ENCODE results near the gene UNKL.

UNKL gene

DNA sequence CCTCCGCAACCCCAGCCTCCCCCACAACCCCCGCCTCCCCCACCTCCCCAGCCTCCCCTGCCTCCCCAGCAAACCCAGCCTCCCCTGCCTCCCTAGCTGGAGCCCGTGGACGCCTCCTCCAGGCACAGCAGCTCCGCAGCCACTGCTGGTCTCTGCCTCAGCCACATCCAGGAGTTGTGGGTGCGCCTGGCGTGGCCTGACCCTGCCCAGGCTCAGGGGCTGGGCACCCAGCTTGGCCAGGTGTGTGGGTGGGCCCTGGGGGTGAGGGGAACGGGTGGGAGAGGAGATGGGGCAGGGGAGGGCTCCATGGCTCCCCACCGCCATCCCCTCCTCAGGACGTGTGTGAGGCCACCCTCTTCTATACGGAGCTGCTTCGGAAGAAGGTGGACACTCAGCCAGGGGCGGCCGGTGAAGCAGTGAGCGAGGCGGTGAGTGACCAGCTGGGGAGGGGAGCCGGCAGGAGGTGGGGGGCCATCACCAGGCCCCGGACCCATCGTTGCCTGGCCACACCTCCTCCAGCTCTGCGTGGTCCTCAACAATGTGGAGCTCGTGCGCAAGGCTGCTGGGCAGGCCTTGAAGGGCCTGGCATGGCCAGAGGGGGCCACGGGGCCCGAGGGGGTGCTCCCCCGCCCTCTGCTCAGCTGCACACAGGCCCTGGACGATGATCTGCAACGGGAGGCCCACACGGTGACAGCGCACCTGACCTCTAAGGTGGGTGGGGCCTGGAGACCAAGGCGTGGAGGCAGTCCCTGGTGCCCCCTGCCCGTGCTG, 68.7 kb downstream of the UNKL start:
- in situ Hi-C loops (cut with MboI; ENCODE audit: low pct_unique_long_range_greater_than_20kb, low sequenced_read_pairs), result no loop called here
- DNase-seq, result no peak

DNA sequence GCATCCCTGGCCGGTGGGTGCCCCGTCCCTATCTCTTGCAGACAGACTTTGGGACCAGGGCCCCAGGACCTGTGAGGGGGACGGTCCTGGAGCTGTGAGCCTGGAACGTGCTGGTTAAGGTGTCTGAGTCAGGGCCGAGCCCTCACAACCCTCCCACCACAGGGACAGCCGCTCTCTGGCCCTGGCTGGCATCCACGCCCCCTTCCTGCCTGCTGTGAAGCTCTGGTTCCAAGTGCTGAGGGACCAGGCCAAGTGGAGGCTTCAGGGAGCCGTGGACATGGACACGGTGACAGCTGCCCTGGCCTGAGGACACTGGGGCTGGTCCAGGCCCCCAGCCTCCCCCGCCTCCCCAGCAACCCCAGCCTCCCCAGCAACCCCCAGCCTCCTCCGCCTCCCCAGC, 69.4 kb downstream of the UNKL start:
- in situ Hi-C loops (cut with MboI; ENCODE audit: low pct_unique_long_range_greater_than_20kb, low sequenced_read_pairs), result no loop called here
- no peak for DNase-seq

DNA sequence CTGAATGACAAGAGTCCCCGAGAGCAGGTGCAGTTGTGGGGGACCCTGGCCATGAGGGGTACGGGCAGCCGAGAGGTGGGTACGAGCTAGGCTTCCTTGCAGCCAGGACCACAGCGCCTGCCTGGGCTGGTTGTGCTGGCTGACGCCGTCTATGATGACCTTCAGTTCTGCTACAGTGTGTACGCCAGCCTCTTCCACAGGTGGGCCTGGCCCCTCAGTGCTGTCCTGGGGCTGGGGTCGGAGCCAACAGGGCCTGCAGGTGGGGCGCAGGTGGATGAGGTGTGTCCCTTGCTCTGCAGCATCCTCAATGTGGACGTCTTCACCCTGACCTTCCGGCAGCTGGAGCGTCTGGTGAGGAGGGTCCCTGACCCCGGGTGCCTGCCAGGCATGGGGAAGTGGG, 70.0 kb downstream of the UNKL start:
- DNase-seq, result no peak
- in situ Hi-C loops (cut with MboI; ENCODE audit: low pct_unique_long_range_greater_than_20kb, low sequenced_read_pairs), result no loop called here

DNA sequence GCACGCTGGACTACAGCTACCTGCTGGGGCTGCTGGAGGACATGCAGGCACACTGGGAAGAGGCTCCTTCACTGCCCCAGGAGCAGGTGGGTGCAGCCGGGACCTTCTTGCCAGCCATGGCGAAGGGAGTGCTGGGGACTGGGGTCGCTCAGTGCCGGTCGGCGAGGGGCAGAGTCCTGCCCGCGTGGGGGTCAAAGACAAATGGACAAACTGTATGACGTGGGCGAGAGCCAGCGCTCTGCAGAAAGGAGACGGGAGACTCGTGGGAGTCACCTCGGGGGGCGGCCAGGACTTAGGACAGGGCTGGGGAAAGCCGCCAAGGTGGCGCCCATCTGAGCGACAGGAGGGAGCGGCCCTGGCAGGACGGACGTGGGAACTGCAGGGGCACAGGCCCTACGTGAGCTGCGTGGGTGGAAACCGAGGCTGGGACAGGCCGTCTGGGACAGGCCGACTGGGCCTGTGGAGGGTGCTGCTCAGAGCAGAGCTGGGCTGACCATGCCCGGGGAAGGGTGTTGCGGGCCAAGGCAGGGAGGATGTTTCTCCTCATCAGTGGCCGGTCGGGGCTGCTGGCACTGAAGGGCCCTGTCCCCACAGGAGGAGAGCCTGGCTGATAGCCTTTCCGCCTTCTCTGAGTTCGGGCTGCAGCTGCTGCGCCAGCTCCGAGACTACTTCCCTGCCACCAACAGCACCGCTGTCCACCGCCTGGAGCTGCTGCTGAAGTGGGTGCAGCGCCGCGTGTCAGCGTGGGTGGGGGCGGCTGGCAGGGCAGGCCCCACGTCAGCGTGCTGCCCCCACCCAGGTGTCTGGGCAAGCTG, 70.9 kb downstream of the UNKL start:
- no peak for DNase-seq
- in situ Hi-C loops (cut with MboI; ENCODE audit: low pct_unique_long_range_greater_than_20kb, low sequenced_read_pairs), result no loop called here

DNA sequence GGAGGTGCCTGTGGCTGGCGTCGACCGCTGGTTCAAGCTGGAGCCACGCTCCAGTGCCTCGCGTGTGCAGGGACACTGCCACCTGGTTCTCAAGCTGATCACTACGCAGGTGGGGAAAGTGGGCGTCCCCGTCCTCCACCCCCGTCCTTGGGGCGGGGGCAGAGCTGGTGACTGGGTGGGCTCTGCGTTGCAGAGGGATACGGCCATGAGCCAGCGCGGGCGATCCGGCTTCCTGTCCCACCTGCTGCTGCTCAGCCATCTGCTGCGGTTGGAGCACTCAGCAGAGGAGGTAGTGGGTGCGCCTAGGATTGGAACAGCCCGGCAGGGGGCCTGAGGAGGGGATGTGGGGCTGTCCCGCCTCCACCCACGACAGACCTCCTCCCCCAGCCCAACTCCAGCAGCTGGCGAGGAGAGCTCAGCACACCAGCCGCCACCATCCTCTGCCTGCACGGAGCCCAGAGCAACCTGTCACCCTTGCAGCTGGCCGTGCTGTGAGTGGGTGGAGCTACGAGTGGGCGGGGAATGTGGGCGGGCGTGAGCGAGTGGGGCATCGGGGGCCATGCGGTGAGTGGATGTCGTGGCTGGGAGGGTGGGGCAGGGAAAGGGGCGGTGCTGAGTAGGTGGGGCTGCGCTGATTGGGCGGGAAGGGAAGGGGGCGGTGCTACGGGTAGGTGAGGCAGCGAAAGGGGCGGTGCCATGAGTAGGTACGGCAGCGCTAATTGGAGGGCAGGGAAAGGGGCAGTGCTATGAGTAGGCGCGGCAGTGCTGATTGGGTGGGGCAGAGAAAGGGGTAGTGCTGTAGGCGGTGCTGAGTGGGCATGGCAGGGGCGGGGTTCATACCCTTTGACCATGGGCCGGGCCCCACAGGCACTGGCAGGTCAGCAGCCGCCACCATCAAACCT, 71.7 kb downstream of the UNKL start:
- peak; percentile 97 for DNase-seq
- in situ Hi-C loops (cut with MboI; ENCODE audit: low pct_unique_long_range_greater_than_20kb, low sequenced_read_pairs), result no loop called here

DNA sequence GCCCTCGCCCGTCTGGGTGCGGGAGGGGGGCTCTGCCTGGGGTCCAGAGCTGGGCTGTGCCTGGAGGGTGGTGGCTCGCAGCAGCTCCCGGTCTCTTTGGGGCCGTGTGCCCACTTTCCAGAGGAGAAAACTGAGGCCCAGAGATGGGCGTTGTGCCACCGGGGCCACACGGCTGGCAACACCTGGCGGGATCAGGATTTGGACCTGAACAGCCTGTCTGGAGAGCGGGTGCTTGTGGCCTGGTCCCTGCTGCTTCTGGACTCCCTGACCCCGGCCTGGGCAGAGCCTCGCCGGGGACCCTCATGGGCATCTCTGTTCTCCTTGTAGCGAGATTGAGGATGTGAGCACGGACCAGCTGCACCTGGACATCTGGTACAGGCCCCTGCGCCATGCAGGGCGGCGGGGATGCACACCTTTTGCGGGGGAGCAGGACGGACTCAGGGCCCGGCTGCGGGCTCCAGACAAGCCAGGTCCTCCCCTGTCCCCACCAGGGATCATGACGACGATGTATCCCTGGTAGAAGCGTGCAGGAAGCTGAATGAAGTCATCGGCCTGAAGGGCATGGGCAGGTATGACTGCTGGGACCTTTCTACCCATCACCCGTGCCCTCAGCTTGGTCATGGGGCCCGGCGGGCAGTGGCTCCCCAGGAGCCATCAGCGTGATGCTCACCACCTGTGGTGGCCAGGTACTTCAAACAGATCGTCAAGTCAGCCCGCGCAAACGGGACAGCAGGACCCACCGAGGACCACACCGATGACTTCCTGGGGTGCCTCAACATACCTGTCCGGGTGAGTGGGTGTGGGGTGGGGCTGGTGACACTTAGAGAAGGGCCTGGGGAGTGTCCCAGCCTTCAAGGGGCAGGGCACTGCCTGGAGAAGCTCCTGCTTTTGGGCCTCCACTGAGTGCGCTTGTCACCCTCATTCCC, 72.7 kb downstream of the UNKL start:
- in situ Hi-C loops (cut with MboI; ENCODE audit: low pct_unique_long_range_greater_than_20kb, low sequenced_read_pairs), result no loop called here
- DNase-seq, result no peak

DNA sequence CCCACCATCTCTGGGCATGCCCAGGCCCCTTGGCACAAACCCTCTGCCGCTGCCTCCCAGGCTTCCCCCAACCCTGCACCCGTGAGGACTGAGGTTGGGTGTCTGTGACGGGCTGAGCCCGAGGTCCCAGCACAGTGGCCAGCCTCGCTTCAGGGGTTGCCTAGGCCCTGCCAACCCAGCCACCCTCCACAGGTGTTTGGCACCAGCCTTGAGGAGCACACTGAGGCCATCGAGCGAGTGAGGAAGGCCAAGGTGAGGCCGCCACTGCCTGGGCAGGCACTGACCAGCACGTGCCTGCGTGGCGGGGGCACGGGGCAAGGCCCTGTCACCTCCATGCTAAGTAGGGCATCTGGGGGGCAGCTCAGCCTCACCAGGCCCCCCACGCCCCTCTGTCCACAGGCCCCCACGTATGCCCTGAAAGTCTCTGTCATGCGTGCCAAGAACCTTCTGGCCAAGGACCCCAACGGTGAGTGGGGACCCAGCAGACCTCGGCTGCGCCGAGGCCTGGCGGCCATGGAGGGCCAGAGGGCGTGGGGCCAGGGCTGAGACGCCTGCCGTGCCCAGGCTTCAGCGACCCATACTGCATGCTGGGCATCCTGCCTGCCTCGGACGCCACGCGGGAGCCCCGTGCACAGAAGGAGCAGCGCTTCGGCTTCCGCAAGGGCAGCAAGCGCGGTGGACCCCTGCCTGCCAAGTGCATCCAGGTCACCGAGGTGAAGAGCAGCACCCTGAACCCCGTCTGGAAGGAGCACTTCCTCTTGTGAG, 73.6 kb downstream of the UNKL start:
- in situ Hi-C loops (cut with MboI; ENCODE audit: low pct_unique_long_range_greater_than_20kb, low sequenced_read_pairs), result no loop called here
- no peak for DNase-seq

DNA sequence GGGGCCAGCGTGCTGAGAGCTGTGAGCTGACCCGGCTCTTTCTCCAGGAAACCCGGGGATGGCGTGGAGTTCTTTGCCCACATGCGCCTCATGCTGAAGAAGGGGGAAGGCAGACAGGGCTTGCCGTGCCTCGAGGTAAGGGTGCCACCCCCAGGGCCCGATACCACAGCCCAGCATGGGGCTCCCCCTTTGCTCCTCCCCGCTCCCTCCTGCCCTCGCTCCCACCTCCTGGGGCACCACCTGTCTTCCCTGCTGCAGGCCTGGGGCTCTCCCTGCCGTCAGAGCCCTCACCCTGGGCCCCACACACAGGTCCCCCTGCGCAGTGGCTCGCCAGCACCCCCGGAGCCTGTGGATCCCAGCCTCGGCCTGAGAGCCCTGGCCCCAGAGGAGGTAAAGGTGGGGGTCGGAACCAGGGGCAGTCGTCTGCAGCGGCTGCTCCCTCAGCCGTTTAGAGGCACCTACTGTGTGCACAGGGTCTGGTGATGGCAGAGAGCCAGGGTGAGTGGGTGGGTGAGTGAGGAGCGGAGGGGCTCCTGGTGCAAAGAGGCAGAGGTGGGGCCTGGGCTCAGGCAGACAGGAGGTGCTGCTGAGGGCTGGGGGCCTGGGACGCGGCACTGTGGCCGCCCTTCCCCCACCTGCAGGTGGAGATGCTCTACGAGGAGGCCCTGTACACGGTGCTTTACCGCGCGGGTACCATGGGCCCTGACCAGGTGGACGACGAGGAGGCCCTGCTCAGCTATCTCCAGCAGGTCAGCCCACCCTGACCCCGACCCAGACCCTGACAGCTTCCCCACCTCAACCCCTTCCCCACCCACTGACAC, 75.4 kb downstream of the UNKL start:
- DNase-seq, result no peak
- in situ Hi-C loops (cut with MboI; ENCODE audit: low pct_unique_long_range_greater_than_20kb, low sequenced_read_pairs), result no loop called here

DNA sequence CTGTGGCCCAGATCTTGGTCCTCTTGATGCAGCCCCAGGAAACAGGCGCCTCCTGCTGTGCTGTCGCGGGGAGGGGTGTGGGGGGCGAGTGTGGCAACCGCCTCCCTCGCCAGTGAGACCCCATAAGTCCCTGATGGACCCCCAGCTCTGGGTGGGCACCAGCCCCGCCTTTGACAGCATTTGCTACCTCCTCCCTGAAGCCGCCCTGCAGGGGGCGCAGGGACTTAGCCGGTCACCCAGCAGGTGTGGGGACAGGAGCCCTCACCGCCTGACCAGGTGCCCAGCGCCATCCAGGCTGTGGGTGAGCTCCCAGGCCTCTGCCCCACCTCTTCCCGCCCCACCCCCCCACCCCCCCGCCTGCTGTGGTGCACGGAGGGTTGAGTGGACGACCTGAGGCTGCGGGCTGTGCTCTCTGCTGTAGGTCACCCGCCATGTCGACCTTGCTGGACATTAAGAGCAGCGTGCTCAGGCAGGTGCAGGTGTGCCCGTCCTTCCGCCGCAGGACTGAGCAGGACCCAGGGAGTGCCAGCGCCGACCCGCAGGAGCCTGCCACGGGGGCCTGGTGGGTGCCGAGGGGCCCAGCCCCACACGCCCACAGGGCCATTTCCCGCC, 76.3 kb downstream of the UNKL start:
- in situ Hi-C loops (cut with MboI; ENCODE audit: low pct_unique_long_range_greater_than_20kb, low sequenced_read_pairs), result no loop called here
- no peak for DNase-seq

DNA sequence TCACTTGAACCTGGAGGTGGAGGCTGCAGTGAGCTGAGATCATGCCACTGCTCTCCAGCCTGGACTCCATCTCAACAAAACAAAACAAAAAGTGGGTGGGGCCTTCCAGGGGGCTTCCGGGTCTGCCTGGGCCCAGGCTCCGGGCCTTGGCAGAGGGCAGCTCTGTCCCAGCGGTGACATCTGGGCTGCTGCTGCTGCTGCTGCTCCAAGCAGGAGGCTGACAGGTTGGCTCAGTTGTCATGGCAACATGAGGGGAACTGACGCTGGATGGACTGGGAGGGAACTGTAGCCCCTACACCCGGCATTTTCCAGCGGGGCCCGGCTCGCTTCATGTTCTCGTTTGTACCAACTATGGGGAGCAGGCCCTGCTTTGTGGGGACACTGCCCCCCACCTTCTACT, 77.0 kb downstream of the UNKL start:
- in situ Hi-C loops (cut with MboI; ENCODE audit: low pct_unique_long_range_greater_than_20kb, low sequenced_read_pairs), result no loop called here
- no peak for DNase-seq

DNA sequence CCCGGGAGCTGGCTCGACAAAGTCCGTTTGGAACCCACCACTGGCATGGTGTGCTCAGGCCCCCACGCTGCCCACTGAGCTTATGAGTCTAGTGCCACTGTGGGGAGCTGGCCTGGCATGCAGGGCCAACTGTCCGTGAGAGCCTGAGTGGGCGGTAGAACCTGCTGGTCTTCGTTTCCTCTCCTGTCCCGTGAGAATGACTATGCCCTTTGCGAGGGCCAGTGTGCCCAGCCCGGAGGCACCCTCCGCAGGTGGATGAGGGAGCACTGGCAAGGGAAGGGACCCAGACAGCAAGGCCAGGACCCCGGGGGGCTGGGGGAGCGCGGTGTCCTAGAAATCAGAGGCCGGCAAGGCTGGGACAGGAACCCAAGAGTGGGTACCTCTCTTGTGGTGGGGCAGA, 77.9 kb downstream of the UNKL start:
- no peak for DNase-seq
- in situ Hi-C loops (cut with MboI; ENCODE audit: low pct_unique_long_range_greater_than_20kb, low sequenced_read_pairs), result no loop called here

DNA sequence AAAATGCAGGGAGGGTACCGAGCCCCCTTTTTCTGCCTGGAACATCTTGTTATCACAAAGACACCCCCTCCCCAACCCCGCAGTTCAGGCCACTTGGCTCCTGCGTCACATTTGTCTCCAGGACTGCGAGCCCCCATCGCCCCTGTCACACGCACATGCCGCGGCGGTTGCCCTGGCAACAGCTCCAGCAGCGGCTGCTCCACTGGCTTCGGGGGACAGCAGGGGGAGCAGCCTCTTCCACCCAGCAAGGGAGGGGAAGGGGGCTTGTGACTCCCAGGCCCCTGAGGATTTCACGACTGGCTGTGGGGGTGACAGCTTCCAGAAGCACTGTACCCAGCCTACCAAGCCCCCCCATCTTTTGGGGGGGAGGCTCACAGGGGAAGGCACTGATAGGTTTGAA, 78.5 kb downstream of the UNKL start:
- DNase-seq, result no peak
- in situ Hi-C loops (cut with MboI; ENCODE audit: low pct_unique_long_range_greater_than_20kb, low sequenced_read_pairs), result no loop called here

DNA sequence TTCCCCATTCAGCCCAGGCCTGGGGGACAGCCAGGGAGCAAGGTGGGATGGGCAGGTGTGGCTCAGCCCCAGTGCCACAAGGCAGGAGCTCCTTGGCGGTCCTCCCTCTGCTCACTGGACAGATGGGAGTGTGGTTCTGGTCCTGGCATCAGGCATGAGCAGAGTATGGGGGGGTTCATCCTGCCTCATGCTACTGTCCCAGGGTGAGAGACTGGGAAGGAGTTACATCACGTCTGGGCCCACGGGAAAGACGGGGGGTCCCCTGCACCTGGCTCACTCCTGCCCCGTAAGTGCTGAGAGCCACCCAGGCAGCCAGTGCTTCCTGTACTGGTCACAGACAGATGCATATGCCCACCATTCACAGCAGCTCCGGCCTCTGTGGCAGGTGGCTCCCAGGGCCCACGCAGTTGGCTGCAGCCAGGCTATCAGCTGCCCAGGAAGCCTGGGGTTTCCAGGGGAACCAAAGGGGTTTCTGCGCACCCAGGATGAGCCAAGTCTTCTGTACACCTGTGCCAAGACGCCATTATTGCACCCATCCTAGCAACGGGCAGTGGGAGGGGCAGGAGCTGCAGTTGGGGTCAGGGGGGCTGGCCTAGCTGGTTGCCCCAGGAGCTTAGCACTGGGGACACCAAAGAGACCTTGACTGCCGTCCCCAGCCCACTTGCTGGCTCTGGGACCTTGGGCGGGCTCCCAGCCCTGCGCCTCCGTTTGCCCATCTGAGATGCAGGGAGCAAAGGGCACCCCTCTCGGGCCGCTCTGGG, 79.1 kb downstream of the UNKL start:
- no peak for DNase-seq
- in situ Hi-C loops (cut with MboI; ENCODE audit: low pct_unique_long_range_greater_than_20kb, low sequenced_read_pairs), result no loop called here

DNA sequence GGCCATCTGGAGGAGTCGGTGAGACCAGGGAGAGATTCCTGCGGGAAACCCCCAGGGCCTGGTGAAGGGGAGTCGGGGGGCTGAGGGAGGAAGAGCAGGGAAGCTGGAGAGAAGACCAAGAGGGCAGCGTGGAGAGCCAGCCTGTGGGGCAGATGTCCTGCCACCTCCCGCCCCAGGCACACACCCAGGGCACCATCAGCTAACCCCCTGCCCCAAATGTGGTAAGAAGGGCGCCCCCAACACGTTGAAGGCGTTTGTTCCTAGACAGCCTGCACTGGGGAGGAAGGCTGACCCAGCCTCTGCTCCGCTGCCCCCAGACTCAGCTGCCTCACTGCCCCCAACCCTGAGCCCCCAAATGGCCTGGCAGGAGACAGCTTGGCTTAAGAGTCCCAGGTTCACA, 79.8 kb downstream of the UNKL start:
- no peak for DNase-seq
- in situ Hi-C loops (cut with MboI; ENCODE audit: low pct_unique_long_range_greater_than_20kb, low sequenced_read_pairs), result no loop called here

DNA sequence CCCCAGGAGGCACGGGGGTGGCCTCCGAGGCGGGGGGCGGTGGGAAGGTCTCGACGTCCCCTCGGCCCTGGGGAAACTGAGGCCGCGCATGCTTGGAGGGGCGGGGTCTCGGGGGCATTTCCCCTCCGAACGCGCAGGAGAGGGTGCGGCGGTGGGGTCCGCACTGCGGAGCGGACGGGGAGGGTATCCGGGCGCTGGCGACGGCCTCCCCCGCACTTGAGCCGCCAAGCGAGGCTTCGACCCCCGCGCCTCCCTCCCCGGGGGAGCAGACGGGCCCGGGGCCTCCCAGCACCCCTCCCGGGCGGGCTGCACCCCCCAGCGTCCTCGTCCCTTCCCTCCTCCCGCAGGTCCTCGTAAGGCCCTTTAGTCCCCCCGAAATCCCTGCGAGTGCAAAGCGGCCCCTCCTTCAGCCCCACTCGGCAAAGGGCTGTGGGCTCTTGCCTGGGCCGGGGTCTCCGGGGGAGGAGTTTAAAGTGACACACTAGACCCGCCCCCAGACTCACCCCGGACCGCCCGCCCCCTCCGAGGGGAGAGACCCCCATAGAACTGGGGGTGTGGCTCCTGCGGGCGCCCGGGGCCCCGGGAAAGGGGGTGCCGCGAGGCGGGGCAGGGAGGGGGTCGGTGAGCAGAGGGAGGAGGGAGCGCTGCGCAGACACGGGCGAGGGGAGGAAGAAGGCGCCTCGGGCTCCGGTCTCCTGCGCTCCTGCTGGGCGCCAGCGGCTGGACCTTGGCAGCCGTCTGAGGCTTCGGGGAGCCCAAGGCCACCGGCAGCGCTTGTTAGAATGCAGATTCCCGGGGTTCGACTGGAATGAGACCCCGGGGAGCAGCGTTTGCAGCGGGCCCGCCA, 80.4 kb downstream of the UNKL start:
- in situ Hi-C loops (cut with MboI; ENCODE audit: low pct_unique_long_range_greater_than_20kb, low sequenced_read_pairs), result no loop called here
- DNase-seq, result no peak
